A673 (cell line): Measurements from ENCODE around the gene C18orf54.

Source experiments
- EZH2 ChIP-seq: fragments of 200-600 bp; sonication (generic); IDR thresholded peaks from 2 replicates; pipeline ENCODE4 v1.6.1; 2017; ENCODE audit warnings: borderline replicate concordance, low read depth, mild to moderate bottlenecking, mixed read lengths, antibody characterized with exemption, low read length; ENCODE audit not compliant: poor library complexity, severe bottlenecking
- TF ChIP-seq, protein P1 (sequence below): fragments of 300-800, 200-600 bp; sonication (generic); conservative IDR thresholded peaks from 2 replicates; pipeline ENCODE4 v1.5.1; 2017; ENCODE audit warnings: low read depth, mild to moderate bottlenecking, antibody characterized with exemption, low read length, moderate library complexity, mixed read lengths

DNA sequence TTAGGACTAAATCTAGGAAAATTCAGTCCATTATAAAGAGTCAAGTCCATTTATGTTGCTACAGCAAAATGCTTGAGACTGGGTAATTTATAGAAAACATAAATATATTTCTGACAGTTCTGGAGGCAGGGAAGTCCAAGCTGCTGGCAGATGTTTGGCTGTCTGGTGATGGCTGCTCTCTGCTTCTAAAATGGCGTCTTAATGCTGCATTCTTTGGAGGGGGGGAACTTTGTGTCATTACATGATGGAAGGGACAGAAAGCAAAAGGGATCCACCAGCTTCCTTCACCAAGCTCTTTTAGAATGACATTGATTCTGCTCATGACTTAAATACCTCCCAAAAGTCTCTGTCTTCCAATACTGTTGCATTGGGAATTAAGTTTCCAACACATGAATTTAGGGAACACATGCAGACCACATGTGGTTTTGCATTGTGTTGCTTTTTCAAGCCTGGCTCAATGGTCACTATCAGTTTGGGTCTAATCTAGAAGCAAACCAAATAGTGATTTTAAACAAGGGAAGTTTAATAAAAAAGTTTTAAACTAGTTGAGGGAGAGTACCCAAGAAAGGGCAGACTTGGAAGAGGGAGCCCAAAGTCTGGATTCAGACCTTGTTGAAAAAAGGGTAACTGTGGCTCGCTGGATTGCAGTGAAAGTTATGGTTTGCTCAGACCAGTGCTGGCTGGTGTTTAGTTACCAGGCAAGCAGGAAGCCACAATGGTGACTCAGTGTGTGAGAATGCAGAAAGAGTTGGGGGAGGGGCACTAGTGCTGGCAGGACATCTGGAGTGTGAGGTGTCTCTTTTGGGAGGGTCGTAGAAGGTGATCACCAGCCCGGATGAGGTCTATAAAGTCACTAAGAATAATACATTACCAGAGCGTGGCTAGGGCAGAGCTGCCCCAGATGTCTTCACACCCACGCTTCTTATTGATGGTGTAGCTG is 30.8 kb downstream of the C18orf54 start:
- TF ChIP-seq, protein P1, sequence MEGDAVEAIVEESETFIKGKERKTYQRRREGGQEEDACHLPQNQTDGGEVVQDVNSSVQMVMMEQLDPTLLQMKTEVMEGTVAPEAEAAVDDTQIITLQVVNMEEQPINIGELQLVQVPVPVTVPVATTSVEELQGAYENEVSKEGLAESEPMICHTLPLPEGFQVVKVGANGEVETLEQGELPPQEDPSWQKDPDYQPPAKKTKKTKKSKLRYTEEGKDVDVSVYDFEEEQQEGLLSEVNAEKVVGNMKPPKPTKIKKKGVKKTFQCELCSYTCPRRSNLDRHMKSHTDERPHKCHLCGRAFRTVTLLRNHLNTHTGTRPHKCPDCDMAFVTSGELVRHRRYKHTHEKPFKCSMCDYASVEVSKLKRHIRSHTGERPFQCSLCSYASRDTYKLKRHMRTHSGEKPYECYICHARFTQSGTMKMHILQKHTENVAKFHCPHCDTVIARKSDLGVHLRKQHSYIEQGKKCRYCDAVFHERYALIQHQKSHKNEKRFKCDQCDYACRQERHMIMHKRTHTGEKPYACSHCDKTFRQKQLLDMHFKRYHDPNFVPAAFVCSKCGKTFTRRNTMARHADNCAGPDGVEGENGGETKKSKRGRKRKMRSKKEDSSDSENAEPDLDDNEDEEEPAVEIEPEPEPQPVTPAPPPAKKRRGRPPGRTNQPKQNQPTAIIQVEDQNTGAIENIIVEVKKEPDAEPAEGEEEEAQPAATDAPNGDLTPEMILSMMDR = no peak
- no peak for TF ChIP-seq EZH2
